Skeletal muscle cell (primary cell): ENCODE results near the gene C2CD4A.

Experiments used
- DNase-seq: peaks from one replicate; pipeline ENCODE4 v3.0.0-alpha.2; 2010; ENCODE audit warnings: low read depth
- H3K4me3 ChIP-seq: 2 replicates; pipeline ENCODE4 v1.5.1; 2011; ENCODE audit warnings: low read depth, mild to moderate bottlenecking, control low read depth, low read length, moderate library complexity

C2CD4A gene

DNA sequence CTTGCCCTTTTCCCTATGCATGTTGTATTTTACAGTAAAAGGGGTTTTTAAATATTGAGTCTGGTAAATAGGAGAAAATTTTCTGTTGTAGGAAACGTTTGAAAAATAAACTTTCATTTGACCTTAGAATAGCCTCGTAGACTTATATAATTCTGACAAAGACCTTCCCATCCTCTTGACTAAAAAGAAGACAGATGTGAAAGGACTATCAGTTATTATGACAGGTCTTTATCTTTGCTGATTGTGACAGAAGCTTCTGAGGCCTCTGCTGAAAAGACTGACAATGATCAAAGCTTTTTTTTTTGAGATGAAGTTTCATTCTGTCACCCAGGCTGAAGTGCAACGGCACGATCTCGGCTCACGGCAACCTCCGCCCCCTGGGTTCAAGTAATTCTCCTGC lies 24.2 kb downstream of the C2CD4A start:
- DNase-seq, result no peak
- H3K4me3 ChIP-seq, result no peak overlapping the region

DNA sequence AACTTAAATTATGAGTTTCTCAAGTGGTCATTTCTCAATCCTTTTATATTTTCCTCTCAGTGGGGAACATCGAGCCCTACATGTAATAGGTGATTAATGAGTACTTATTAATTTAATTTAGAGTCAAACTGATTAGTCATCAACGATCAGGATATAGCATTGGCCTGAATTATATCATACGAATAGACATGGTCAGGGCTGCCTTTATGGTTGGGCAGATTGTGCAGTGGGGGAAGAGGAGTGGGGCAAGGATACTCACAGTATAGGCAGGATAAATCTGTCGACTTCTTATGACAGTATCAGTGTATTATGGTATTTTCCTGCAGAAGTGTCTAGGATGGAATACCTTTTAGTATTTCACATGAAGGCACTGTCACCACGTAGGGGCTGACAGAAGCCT lies 27.0 kb downstream of the C2CD4A start:
- no peak overlapping the region for H3K4me3 ChIP-seq
- DNase-seq, result no peak

DNA sequence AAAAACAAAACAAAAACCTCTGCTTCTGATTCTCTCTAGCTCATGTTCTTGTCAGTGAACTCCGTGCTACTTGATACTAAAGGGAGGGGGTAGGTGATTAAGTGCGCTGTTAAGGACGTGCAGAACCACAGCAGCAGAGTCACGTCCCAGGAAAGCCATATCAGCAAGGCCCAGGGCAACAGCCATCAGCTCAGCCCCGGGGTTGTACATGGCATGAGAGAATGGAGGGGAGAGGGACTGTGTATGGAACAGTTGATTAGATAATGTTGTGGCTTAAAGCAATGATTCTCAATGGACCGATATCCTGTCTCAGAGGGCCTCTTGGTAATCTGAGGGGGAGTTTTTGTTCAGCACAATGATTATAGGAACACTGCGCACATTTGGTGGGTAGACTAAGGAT lies 27.6 kb downstream of the C2CD4A start:
- no peak overlapping the region for H3K4me3 ChIP-seq
- no peak for DNase-seq

GRCh38 chr15:62099094-62099601 lies 32.4 kb downstream of the C2CD4A start:
- DNase-seq, result peak; percentile 41
- no peak overlapping the region for H3K4me3 ChIP-seq

GRCh38 chr15:62103431-62103830 lies 36.7 kb downstream of the C2CD4A start:
- H3K4me3 ChIP-seq, result no peak overlapping the region
- no peak for DNase-seq

- no peak overlapping the region for H3K4me3 ChIP-seq
- DNase-seq, result no peak
These were observed 37.6 kb downstream of the C2CD4A start for GRCh38 chr15:62104401-62104800.

DNA sequence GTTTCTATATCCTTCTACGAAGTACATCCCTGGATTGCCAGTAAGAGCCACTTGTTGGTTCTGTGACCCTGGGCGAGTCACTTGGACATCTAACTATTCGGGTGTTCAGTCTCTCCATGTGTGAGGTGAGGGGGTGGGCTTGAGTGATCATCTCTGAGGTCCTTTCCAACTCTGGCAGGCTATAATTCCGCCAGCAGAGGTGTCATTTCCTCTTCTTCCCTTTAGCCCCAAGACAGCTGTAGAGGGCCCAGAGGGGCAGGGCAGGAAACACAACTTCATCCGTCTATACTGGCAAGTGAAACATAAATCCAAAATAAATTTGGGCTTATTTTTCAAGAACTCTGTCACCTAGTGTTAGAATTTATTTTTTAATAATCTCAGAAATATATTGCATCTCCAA lies 38.1 kb downstream of the C2CD4A start:
- no peak for DNase-seq
- H3K4me3 ChIP-seq, result no peak overlapping the region

DNA sequence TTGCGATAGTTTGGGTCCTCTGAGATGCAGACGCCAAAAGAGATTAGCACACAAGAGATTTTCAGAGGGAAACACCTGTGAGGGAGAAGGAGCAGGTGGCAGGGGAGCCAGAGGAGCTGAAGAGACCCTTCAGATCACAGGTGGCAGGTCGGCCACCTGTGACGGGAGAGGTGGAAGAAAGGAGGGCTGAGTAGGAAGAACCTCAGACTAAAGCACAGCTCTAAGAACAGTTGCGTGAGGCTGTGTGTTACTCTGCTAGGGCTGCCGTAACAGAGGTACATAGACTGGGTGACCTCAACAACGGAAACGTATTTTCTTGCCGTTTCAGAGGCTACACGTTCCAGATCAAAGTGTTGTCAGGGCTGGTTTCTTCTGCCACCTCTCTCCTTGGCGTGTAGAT lies 38.5 kb downstream of the C2CD4A start:
- H3K4me3 ChIP-seq, result no peak overlapping the region
- DNase-seq, result no peak

- no peak overlapping the region for H3K4me3 ChIP-seq
- DNase-seq, result no peak
These were observed 39.3 kb downstream of the C2CD4A start for GRCh38 chr15:62106096-62106495.

GRCh38 chr15:62107571-62108121 lies 40.9 kb downstream of the C2CD4A start:
- DNase-seq, result no peak

GRCh38 chr15:62108411-62108810 lies 41.6 kb downstream of the C2CD4A start:
- no peak for DNase-seq
- no peak overlapping the region for H3K4me3 ChIP-seq

More at GRCh38 chr15:62107571-62108121, 40.9 kb downstream of the C2CD4A start:
- no peak overlapping the region for H3K4me3 ChIP-seq

GRCh38 chr15:62109437-62109836 lies 42.7 kb downstream of the C2CD4A start:
- no peak for DNase-seq
- no peak overlapping the region for H3K4me3 ChIP-seq

DNA sequence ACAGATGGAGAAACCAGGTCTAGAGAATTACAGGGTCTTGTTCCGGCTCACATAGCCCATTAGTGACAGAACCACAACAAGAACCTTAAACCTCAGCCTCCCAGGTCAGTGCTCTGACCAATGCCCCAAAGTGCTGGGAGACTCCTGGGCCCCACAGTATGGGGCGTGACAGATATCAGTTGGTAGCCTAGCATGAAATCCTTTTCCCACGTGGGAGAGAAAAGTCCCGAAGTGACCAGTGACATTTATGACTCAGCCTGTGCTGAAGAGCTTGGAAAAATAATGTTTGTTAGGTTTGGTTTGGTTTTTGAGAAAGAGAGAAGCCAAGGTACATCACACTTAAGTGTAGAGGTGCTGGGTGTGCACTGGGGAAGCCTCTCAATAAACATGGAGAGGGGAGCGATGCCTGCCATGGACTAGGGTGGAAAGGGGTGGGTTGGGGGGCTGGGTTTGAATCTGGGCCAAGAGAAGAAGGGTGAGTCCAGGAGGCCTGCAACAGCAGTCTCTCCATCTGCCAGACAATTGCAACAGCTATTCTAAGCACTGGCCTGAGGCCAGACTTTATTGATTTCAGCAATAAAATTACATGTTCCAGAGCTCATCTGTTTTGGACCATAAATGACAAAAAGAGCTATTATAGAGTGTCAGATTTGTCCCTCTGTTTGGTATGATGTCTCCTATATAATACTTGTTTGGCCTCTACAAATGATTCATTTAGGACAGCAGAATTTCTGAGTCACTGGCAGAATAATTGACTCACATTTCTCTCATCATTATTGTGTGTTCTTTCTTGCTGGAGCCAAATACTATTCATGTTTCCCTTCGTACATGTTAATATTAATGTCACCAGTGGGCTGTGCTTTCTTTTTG lies 43.4 kb downstream of the C2CD4A start:
- H3K4me3 ChIP-seq, result no peak overlapping the region
- no peak for DNase-seq

DNA sequence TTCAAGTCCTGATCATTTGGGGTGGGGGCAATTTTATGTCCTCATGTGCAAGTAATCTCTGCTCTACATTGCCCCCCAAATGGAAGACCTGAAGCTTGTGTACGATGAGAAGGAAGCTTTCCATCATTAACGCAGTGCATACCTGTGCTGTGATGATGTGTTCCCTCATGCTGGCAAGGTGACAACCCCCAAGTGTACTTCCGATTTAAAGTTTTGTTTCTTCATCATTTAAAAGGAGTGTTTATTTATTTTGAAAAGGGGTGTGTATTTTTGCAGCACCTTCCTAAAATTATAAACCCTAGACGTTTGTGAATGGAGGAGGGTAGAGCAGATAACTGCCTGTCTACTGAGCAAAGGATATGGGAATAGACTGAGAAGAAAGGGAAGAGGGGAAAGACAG lies 45.3 kb downstream of the C2CD4A start:
- H3K4me3 ChIP-seq, result no peak overlapping the region
- DNase-seq, result no peak

- peak; percentile 71 for DNase-seq
- H3K4me3 ChIP-seq, result no peak overlapping the region
These were observed 46.1 kb downstream of the C2CD4A start for GRCh38 chr15:62112616-62113593.

DNA sequence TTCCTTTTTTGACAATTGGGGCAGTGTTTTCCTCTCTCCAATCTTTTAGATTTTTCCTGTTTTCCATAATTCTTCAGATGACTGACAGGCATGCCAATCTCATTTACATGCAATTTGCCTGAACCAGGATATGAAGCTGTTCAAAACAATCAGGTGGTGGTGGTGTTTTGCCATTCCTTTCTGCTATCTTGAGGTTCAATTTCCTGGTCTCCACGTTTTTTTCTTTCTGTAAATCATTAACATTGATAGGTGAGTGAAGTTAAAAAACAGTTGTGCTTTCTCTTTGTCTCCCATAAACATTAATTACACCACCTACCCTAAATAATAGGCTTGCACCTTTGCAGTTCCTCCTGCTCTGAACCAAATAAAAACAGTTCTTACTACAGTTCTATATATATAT lies 49.1 kb downstream of the C2CD4A start:
- no peak overlapping the region for H3K4me3 ChIP-seq
- DNase-seq, result no peak

DNA sequence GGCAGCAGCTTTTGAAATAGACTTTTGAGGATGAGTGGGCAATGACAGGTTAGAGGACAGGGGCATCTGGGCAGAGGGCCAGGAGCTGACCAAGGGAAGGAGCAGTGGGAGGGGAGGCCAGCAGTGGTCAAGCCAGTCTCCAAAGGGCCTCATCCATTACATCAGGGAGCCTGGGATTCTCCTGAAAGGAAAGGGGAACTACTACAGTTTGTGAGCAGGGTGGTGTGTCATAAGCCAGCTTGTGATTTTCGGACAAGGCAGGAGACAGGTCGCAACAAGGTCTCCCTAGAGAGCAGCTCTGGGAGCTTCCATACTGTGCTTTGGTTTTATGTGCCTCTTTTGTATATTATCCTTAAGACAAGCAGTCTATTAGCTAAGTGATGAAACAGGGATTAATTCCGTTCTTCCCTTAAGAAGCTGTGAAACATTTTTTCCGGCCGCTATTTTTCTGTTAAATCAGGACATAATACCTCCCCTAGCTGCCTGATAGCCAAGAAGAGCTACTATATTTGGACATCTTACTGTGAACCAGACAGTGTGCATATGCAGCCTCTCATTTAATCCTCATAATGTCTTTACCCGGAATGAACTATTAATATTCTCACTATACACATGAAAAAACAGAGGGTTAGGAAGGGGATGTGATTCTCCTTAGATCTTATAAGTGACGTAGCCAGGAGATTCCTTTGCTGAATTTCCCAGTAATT lies 51.9 kb downstream of the C2CD4A start:
- H3K4me3 ChIP-seq, result no peak overlapping the region
- DNase-seq, result no peak

GRCh38 chr15:62119227-62119864 lies 52.6 kb downstream of the C2CD4A start:
- peak overlapping the region; percentile 17 for H3K4me3 ChIP-seq

GRCh38 chr15:62119874-62120273 lies 53.1 kb downstream of the C2CD4A start:
- H3K4me3 ChIP-seq, result no peak overlapping the region
- no peak for DNase-seq

More at GRCh38 chr15:62119227-62119864, 52.6 kb downstream of the C2CD4A start:
- peak; percentile 94 for DNase-seq
